Measurements from ENCODE around the gene PDIA4. TPM values are rescaled to one million over a fixed set of nuclear protein-coding genes. Genes with fewer than 3 reads are reported as not detected.

PDIA4 gene
- total and polyA plus RNA-seq, 2 of the 8 experiments (the other 6 are each of a cell fraction or from before 2014, with no cell fraction given), result 119 to 303 TPM

DNA sequence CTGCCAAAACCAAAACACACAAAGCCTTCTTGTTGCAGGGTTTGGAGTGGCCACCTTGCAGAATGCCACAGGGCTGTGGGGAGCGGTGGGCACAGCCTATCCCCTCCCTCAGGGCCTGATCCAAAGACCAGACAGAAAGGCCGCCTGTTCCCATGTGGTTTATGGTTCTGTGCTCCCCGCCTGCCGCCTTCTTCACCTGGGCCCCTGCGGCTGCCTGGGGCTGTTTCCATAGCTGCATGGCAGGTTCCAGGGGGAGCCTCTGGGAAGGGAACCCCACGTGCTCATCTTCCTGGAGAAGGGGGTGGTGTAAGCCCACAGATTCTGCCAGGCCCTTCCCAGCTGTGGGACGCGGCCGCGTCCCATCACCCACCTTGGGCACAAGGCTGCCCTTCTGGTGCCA is 73.5 kb downstream of the PDIA4 start:
- Histone ChIP-seq H2BK120ac (replicated peaks; ENCODE audit: low read depth, low read length) (no peak overlapping the region), H2BK5ac (ENCODE audit: low read depth, low read length) (no peak overlapping the region), H3K79me2 (ENCODE audit: control insufficient read depth in 1 of 2, insufficient read depth in 2 of 2, low read length in 2 of 2) (no peaks in the 10 kb centered on the region), H3K4me3 (ENCODE audit: extremely low read depth in 1 of 4, insufficient read depth in 2 of 4, low read depth in 3 of 4, low read length in 4 of 4) (no peak overlapping the region), H4K91ac (replicated peaks; ENCODE audit: insufficient read length, low read length) (no peak overlapping the region), H3K23ac (ENCODE audit: insufficient read length) (no peak overlapping the region), H2AK5ac (ENCODE audit: low read depth, low read length) (no peak overlapping the region), H3K79me1 (ENCODE audit: low read depth, low read length) (no peaks in the 10 kb centered on the region), H3K14ac (ENCODE audit: insufficient read length) (no peak overlapping the region), H3K27ac (ENCODE audit: low read depth, low read length) (no peak overlapping the region), H2BK15ac (ENCODE audit: low read length) (no peak overlapping the region), H3K36me3 (ENCODE audit: control insufficient read depth in 2 of 4, insufficient read depth in 4 of 4, low read length in 3 of 4) (no peaks in the 10 kb centered on the region; a peak in 1 of 8 replicates), H2BK20ac (ENCODE audit: low read length) (no peak overlapping the region), H3K9ac (replicated peaks in 1 of 4; ENCODE audit: extremely low read depth in 1 of 4, low read depth in 3 of 4, low read length in 3 of 4) (no peak overlapping the region), H2AFZ (ENCODE audit: low read length) (no peak overlapping the region; the same call in 1 of the 2 replicates), H3K56ac (replicated peaks; ENCODE audit: insufficient read length, low read depth, low read length) (no peak overlapping the region), H3K4me1 (replicated peaks in 1 of 4; ENCODE audit: control insufficient read depth in 3 of 4, insufficient read depth in 4 of 4, low read length in 3 of 4) (no peaks in the 10 kb centered on the region), H3K4me2 (ENCODE audit: insufficient read depth in 1 of 2, low read depth in 2 of 2, low read length in 2 of 2) (no peak overlapping the region), H4K20me1 (replicated peaks in 1 of 2; ENCODE audit: control insufficient read depth in 1 of 2, insufficient read depth in 2 of 2, low read length in 2 of 2) (no peaks in the 10 kb centered on the region), H3K27me3 (replicated peaks in 1 of 4; ENCODE audit: control insufficient read depth in 3 of 4, extremely low read depth in 1 of 4, insufficient read depth in 3 of 4, low read length in 3 of 4) (no peaks in the 10 kb centered on the region), H3K4ac (replicated peaks; ENCODE audit: insufficient read length, low read depth, low read length) (no peak overlapping the region), H2BK12ac (ENCODE audit: low read depth, low read length) (no peak overlapping the region), H3K9me3 (ENCODE audit: insufficient read depth in 2 of 2, low read depth in 1 of 2, low read length in 1 of 2) (no peaks in the 10 kb centered on the region), H3K23me2 (ENCODE audit: low read depth, low read length) (no peaks in the 10 kb centered on the region), H3K18ac (ENCODE audit: extremely low read depth, low read length) (no peak overlapping the region), H4K5ac (ENCODE audit: insufficient read length, low read depth, low read length) (no peak overlapping the region), H4K8ac (ENCODE audit: extremely low read depth, insufficient read depth, low read length) (no peak overlapping the region)
- DNase-seq (ENCODE audit: low read depth in 1 of 2, low spot score in 2 of 2), result no peak
- no peak for FAIRE-seq
- ChIA-PET POLR2A (ENCODE audit: partially characterized antibody) (no interaction called here), CTCF (ENCODE audit: partially characterized antibody) (interaction anchor here (0.9 kb wide), 1 partner anchor 11 kb away, joined by 4 read pairs; no protein-coding TSS in a partner anchor)
- 87% methylated on average over 7 of the region's 10 CpGs; no CpG with 5 or more reads in 1 of the 2 experiments for WGBS, 2 experiments (ENCODE audit: extremely low coverage in 1 of 2, insufficient coverage in 1 of 2, insufficient read length in 1 of 2, insufficient replicate concordance in 2 of 2, low coverage in 1 of 2, low lambda C conversion rate in 2 of 2, missing lambda C conversion rate in 1 of 2)
- no peak for TF ChIP-seq ASH2L (IDR thresholded peaks at IDR 0.05; ENCODE audit: low read length)
- TF ChIP-seq, protein P1, sequence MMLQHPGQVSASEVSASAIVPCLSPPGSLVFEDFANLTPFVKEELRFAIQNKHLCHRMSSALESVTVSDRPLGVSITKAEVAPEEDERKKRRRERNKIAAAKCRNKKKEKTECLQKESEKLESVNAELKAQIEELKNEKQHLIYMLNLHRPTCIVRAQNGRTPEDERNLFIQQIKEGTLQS (IDR thresholded peaks at IDR 0.05; ENCODE audit: insufficient read depth, low read depth, low read length), result no peak
- no peak for TF ChIP-seq SUZ12 (IDR thresholded peaks at IDR 0.05; ENCODE audit: low read length)
- TF ChIP-seq SP2 (IDR thresholded peaks at IDR 0.05; ENCODE audit: low read length), result no peak
- no peak for TF ChIP-seq SP4 (IDR thresholded peaks at IDR 0.05; ENCODE audit: low read length)
- no peak for TF ChIP-seq TCF12 (IDR thresholded peaks at IDR 0.05; ENCODE audit: low read depth, low read length)
- no peak for TF ChIP-seq JUND (IDR thresholded peaks at IDR 0.05; ENCODE audit: low read length)
- TF ChIP-seq TEAD4 (IDR thresholded peaks at IDR 0.05; ENCODE audit: low read depth, low read length), result no peak
- TF ChIP-seq TBP (IDR thresholded peaks at IDR 0.05; ENCODE audit: low read depth, low read length), result no peak
- TF ChIP-seq, protein P2, sequence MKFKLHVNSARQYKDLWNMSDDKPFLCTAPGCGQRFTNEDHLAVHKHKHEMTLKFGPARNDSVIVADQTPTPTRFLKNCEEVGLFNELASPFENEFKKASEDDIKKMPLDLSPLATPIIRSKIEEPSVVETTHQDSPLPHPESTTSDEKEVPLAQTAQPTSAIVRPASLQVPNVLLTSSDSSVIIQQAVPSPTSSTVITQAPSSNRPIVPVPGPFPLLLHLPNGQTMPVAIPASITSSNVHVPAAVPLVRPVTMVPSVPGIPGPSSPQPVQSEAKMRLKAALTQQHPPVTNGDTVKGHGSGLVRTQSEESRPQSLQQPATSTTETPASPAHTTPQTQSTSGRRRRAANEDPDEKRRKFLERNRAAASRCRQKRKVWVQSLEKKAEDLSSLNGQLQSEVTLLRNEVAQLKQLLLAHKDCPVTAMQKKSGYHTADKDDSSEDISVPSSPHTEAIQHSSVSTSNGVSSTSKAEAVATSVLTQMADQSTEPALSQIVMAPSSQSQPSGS (IDR thresholded peaks at IDR 0.05; ENCODE audit: low read length), result no peak
- no peak for TF ChIP-seq PHF8 (conservative IDR thresholded peaks at IDR 0.05; ENCODE audit: low read depth, low read length)
- no peak for TF ChIP-seq POLR2AphosphoS5 (IDR thresholded peaks at IDR 0.05; ENCODE audit: low read depth, low read length)
- no peak for TF ChIP-seq EP300 (IDR thresholded peaks at IDR 0.05; ENCODE audit: borderline replicate concordance in 1 of 2, low read depth in 2 of 2, low read length in 2 of 2)
